Mucosa of gallbladder (tissue), 1 donor: ENCODE measurements around the gene NDE1. TPM values are rescaled to one million over a fixed set of nuclear protein-coding genes. Genes with fewer than 3 reads are reported as not detected.
"Not testable (repeated sequence)": the region's sequence is repeated elsewhere in the genome, so short reads cannot be mapped to it uniquely, and the experiment has no call there.

Experiments used
- DNase-seq: peaks from one replicate; pipeline ENCODE4 v3.0.0-alpha.2; 2020; ENCODE audit warnings: low spot score
- total RNA-seq: library from RNA; stranded (reverse); gene quantifications from one replicate; pipeline ENCODE4 v1.2.1, GENCODE V29; 2021
- donor health status: DM: no; HTN: no; CAD: no.

The NDE1 gene
- total RNA-seq, 1 donor from 2014 or later: 30.0 TPM

GRCh38 chr16:15650698-15651171 is 690 bp downstream of the NDE1 start:
- DNase-seq: no peak

- DNase-seq: no peak
These were observed 2.4 kb downstream of the NDE1 start for GRCh38 chr16:15652293-15653001.

GRCh38 chr16:15653227-15653626 is 3.2 kb downstream of the NDE1 start:
- DNase-seq: peak; percentile 36

- no peak for DNase-seq
These were observed 4.5 kb downstream of the NDE1 start for GRCh38 chr16:15654591-15654990.

GRCh38 chr16:15655561-15655960 is 5.5 kb downstream of the NDE1 start:
- not testable (repeated sequence) for DNase-seq

GRCh38 chr16:15658149-15658548 is 8.1 kb downstream of the NDE1 start:
- no peak for DNase-seq

GRCh38 chr16:15658556-15658955 is 8.5 kb downstream of the NDE1 start:
- no peak for DNase-seq

- DNase-seq: no peak
These were observed 10.2 kb downstream of the NDE1 start for GRCh38 chr16:15660203-15660601.

GRCh38 chr16:15665107-15665506 is 15.1 kb downstream of the NDE1 start:
- DNase-seq: no peak

GRCh38 chr16:15667091-15667742 is 17.2 kb downstream of the NDE1 start:
- no peak for DNase-seq

- no peak for DNase-seq
These were observed 21.6 kb downstream of the NDE1 start for GRCh38 chr16:15671530-15672117.

GRCh38 chr16:15672127-15672513 is 22.1 kb downstream of the NDE1 start:
- DNase-seq: not testable (repeated sequence)

- DNase-seq: peak; percentile 89
These were observed 22.6 kb downstream of the NDE1 start for GRCh38 chr16:15672514-15673167.

- no peak for DNase-seq
These were observed 24.5 kb downstream of the NDE1 start for GRCh38 chr16:15674571-15674970.

- no peak for DNase-seq
These were observed 26.5 kb downstream of the NDE1 start for GRCh38 chr16:15676506-15676905.

GRCh38 chr16:15677447-15677846 is 27.4 kb downstream of the NDE1 start:
- no peak for DNase-seq

- no peak for DNase-seq
These were observed 32.1 kb downstream of the NDE1 start for GRCh38 chr16:15682105-15682570.

GRCh38 chr16:15686287-15686686 is 36.2 kb downstream of the NDE1 start:
- no peak for DNase-seq

GRCh38 chr16:15689290-15689689 is 39.2 kb downstream of the NDE1 start:
- no peak for DNase-seq

GRCh38 chr16:15690296-15690695 is 40.3 kb downstream of the NDE1 start:
- no peak for DNase-seq

- DNase-seq: no peak
These were observed 41.0 kb downstream of the NDE1 start for GRCh38 chr16:15691046-15691445.

- DNase-seq: not testable (repeated sequence)
These were observed 42.5 kb downstream of the NDE1 start for GRCh38 chr16:15692508-15692907.
